ENCODE measurements around the gene ATG9B. TPM values are rescaled to one million over a fixed set of nuclear protein-coding genes. Genes with fewer than 3 reads are reported as not detected.

ATG9B gene
- total and polyA plus RNA-seq, 9 of the 15 experiments (the other 6 are each of a cell fraction or from before 2014, with no cell fraction given) = 0.29 to 8.0 (median 2.1) TPM

DNA sequence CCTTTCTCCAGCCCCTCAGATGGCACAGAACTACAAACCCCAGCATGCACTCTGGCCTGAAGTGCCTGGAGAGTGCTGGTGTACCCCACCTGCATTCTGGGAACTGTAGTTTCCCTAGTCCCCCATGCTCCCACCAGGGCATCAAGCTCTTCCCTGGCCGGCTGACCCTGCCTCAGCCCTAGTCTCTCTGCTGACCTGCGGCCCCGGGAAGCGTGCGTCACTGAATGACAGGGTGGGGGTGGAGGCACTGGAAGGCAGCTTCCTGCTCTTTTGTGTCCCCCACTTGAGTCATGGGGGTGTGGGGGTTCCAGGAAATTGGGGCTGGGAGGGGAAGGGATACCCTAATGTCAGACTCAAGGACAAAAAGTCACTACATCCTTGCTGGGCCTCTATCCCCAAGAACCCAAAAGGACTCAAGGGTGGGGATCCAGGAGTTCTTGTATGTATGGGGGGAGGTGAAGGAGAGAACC, 31.4 kb downstream of the ATG9B start (continued):
- no peak for TF ChIP-seq HNRNPK (IDR thresholded peaks at IDR 0.05; ENCODE audit: low read depth, low read length, poor library complexity, severe bottlenecking)
- TF ChIP-seq, protein P1, sequence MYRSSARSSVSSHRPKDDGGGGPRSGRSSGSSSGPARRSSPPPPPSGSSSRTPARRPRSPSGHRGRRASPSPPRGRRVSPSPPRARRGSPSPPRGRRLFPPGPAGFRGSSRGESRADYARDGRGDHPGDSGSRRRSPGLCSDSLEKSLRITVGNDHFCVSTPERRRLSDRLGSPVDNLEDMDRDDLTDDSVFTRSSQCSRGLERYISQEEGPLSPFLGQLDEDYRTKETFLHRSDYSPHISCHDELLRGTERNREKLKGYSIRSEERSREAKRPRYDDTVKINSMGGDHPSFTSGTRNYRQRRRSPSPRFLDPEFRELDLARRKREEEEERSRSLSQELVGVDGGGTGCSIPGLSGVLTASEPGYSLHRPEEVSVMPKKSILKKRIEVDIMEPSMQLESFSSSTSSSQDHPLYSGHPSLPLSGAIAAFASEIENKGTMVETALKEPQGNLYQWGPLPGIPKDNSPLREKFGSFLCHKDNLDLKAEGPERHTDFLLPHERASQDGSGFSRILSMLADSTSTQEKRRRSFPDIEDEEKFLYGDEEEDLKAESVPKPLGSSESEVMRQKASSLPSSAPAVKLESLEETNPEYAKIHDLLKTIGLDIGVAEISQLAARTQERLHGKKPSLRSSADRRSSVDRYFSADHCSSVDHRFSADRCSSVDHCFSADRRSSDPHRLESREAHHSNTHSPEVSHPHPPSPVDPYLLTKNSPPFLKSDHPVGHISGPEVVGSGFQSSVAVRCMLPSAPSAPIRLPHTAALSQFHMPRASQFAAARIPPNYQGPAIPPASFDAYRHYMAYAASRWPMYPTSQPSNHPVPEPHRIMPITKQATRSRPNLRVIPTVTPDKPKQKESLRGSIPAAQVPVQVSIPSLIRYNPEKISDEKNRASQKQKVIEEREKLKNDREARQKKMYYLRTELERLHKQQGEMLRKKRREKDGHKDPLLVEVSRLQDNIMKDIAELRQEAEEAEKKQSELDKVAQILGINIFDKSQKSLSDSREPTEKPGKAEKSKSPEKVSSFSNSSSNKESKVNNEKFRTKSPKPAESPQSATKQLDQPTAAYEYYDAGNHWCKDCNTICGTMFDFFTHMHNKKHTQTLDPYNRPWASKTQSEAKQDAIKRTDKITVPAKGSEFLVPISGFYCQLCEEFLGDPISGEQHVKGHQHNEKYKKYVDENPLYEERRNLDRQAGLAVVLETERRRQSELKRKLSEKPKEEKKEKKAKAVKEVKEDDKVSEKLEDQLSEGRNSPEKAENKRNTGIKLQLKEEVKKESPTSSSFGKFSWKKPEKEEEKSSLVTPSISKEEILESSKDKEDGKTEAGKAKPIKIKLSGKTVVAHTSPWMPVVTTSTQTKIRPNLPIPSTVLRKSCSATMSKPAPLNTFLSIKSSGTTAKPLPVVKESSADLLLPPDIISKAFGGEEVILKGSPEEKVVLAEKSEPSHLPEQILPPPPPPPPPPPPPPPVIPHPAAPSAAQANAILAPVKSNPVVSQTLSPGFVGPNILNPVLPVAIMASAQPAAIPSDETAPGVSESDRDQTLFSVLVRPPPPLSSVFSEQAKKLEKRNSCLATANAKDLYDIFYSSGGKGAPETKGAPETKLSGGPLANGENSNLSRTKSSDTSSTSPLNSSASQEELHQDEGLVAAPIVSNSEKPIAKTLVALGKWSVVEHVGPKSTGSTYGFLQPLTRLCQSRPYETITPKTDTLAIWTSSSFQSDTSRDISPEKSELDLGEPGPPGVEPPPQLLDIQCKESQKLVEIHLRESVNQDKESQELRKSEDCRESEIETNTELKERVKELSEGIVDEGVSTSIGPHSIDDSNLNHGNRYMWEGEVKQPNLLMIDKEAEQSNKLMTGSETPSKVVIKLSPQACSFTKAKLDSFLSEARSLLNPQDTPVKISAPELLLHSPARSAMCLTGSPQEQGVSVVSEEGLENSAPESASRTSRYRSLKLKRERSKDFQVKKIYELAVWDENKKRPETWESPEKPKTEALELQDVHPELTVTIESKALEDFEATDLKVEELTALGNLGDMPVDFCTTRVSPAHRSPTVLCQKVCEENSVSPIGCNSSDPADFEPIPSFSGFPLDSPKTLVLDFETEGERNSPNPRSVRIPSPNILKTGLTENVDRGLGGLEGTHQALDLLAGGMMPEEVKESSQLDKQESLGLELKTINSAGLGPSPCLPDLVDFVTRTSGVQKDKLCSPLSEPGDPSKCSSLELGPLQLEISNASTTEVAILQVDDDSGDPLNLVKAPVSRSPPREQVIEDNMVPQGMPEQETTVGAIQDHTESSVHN (IDR thresholded peaks at IDR 0.05; ENCODE audit: borderline replicate concordance in 1 of 2, low read depth in 1 of 2) = no peak
- no peak for TF ChIP-seq IFI16 (CRISPR knock-in tag; IDR thresholded peaks at IDR 0.05)
- TF ChIP-seq, protein P2, sequence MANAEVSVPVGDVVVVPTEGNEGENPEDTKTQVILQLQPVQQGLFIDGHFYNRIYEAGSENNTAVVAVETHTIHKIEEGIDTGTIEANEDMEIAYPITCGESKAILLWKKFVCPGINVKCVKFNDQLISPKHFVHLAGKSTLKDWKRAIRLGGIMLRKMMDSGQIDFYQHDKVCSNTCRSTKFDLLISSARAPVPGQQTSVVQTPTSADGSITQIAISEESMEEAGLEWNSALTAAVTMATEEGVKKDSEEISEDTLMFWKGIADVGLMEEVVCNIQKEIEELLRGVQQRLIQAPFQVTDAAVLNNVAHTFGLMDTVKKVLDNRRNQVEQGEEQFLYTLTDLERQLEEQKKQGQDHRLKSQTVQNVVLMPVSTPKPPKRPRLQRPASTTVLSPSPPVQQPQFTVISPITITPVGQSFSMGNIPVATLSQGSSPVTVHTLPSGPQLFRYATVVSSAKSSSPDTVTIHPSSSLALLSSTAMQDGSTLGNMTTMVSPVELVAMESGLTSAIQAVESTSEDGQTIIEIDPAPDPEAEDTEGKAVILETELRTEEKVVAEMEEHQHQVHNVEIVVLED (CRISPR knock-in tag; IDR thresholded peaks at IDR 0.05) = no peak
- TF ChIP-seq ZNF408 (CRISPR knock-in tag; IDR thresholded peaks at IDR 0.05; ENCODE audit: low read depth) = no peak
- no peak for TF ChIP-seq ZNF134 (CRISPR knock-in tag; conservative IDR thresholded peaks at IDR 0.05)
- no peak for TF ChIP-seq SMAD3 (CRISPR knock-in tag; conservative IDR thresholded peaks at IDR 0.05)
- TF ChIP-seq TAF7 (tag; IDR thresholded peaks at IDR 0.05) = no peak
- TF ChIP-seq ZFP36 (IDR thresholded peaks at IDR 0.05; ENCODE audit: low read depth, low read length, partially characterized antibody) = no peak
- TF ChIP-seq MYC (IDR thresholded peaks at IDR 0.05; ENCODE audit: low read depth, low read length) = peak; percentile 70
- TF ChIP-seq MYC (CRISPR knock-in tag; IDR thresholded peaks at IDR 0.05; ENCODE audit: borderline replicate concordance, low read depth) = no peak
- TF ChIP-seq PML (IDR thresholded peaks at IDR 0.05; ENCODE audit: low read length) = no peak
- TF ChIP-seq HDAC6 (IDR thresholded peaks at IDR 0.05; ENCODE audit: low read depth, low read length) = no peak
- TF ChIP-seq SAFB2 (IDR thresholded peaks at IDR 0.05; ENCODE audit: borderline replicate concordance, low read depth, low read length, severe bottlenecking) = no peak
- no peak for TF ChIP-seq FOXP1 (CRISPR knock-in tag; IDR thresholded peaks at IDR 0.05)
- TF ChIP-seq, protein P3, sequence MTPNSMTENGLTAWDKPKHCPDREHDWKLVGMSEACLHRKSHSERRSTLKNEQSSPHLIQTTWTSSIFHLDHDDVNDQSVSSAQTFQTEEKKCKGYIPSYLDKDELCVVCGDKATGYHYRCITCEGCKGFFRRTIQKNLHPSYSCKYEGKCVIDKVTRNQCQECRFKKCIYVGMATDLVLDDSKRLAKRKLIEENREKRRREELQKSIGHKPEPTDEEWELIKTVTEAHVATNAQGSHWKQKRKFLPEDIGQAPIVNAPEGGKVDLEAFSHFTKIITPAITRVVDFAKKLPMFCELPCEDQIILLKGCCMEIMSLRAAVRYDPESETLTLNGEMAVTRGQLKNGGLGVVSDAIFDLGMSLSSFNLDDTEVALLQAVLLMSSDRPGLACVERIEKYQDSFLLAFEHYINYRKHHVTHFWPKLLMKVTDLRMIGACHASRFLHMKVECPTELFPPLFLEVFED (CRISPR knock-in tag; conservative IDR thresholded peaks at IDR 0.05) = no peak
- TF ChIP-seq ZNF583 (CRISPR knock-in tag; IDR thresholded peaks at IDR 0.05) = no peak
- no peak for TF ChIP-seq NFE2 (IDR thresholded peaks at IDR 0.05; ENCODE audit: low read depth)
- TF ChIP-seq CXXC5 (CRISPR knock-in tag; IDR thresholded peaks at IDR 0.05) = peak; percentile 22; the same call in 1 of the 2 replicates
